GM12801 (cell line): Measurements from ENCODE around the gene PRR30.

Experiments used
- TF ChIP-seq, protein P1 (sequence below): IDR thresholded peaks from one replicate; pipeline ENCODE4 v1.5.1; 2011; ENCODE audit warnings: control low read depth; ENCODE audit not compliant: insufficient read length; ENCODE audit errors: extremely low read depth

Gene PRR30

DNA sequence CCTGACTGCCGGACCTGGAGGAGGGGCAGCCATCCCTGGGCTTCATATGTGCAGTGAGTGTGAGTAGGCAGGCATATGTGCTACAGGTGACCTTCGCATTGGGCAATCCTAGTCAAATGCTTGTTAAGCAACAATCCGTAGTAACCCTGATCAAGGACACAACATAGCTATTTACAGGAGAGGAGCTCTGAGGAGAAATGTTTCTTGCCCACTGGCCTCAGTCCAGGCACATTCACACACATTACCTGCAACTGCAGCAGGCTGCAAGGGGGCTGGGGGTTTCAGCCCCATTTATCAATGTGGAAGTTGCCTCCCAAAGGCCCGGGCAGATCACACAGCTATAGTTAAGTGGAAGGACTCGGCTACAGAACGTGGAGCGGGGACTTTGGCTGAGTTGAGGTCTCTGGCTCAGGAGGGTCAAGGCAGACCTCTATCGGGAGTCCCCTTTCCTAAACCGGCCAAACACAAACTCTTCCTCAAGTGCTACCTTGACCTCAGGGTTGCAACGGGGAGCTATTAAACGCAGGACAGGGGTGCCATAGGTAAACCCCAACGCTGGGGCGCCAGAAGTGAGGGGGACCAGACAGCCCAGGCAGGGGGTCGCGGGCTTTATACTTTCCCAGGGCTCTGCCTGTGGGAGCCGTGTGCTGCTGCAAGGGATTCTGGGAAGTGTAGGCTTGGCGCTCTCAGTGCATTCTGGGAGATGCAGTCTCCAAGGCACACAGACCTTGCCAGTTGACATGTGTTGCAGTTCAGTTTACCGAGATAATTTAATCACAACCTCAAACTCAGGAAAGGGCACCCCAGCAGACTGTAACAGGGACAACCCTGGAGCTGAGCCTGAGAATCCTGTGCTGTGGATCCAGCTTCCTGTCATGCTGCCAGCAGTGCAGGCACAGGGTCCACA lies 43.2 kb downstream of the PRR30 start:
- TF ChIP-seq, protein P1, sequence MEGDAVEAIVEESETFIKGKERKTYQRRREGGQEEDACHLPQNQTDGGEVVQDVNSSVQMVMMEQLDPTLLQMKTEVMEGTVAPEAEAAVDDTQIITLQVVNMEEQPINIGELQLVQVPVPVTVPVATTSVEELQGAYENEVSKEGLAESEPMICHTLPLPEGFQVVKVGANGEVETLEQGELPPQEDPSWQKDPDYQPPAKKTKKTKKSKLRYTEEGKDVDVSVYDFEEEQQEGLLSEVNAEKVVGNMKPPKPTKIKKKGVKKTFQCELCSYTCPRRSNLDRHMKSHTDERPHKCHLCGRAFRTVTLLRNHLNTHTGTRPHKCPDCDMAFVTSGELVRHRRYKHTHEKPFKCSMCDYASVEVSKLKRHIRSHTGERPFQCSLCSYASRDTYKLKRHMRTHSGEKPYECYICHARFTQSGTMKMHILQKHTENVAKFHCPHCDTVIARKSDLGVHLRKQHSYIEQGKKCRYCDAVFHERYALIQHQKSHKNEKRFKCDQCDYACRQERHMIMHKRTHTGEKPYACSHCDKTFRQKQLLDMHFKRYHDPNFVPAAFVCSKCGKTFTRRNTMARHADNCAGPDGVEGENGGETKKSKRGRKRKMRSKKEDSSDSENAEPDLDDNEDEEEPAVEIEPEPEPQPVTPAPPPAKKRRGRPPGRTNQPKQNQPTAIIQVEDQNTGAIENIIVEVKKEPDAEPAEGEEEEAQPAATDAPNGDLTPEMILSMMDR, result no peak

DNA sequence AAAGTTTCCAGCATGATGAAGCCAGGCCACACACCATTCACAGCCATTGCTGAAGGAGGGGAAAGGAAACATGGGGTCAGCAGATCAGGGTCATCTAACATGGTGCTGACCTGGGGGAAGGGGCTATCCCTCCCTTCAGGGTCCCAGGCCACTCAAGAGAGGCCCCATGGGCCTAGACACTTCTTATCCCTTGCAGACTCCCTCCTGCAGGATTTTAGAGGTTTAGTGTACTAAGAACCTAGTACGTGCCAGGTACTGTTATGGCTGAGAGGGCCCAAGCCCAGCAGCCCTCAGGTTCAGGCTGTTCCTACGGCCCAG lies 43.8 kb downstream of the PRR30 start:
- TF ChIP-seq, protein P1, result no peak

DNA sequence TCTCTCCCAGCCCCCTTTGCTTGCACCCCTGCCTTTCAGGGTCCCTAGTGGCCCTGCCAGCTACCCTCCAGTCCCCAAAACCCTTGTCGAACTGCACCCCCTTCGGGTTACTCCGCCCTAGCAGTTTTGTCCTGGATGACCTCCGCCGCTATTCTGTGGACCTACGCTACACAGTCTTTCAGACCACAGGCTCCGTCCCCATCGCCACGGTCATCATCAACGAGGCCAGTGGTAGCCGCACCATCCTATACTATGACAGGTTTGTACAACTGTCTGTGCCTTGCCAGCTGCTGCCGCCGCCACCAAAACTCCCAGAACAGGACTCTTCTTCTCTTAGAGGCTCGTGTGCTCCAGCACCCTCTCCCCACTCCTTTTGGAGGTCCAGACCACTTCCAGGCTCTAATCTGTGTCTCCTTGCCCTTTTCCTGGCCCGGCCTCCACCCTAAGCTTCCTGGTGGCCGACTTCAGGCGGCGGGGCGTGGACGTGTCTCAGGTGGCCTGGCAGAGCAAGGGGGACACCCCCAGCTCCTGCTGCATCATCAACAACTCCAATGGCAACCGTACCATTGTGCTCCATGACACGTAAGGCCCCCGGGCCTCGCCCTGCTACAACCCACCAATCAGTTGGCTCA lies 44.7 kb downstream of the PRR30 start:
- TF ChIP-seq, protein P1, result no peak

DNA sequence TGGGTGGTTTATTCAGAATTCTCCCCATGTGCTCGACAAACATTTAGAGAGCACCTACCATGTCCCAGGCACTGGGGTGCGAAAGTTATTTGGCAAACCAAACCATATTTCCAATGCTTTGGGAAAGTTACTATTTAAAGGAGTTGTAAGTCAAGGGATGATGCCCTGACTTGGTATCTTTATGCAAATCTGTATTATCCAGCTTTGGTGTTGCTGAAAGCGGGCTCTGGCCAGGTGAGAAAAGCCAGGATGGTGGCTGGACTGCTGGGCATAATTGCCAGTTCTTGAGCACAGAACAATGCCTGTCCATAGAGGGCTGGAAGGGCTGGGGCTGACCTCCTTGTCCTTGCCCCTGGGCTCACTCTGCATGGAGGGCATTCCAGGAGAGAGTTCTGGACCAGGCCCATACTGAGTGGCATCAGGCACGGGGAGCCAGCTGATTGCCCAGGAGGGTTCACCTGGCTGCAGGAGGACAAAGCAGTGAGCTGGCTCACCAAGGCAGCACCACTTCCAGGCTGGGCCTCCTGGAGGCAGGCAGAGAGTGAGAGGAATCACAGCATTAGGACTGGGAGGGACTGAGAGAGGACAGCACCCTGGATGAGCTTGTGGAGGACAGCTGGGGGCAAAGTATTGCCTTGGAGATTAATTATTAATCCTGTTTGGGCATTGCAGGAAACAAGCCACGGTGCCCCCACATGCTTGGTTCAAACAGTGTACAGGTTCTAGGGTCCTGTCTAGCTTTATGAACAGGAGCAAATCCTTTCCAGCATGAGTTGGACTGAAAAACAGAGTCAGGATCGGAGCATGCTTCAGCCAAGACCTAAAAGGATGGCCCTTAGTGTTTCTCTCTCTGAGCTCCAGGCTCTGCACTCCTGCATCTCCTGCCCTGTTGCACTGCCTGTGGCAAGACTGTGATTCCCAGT lies 45.5 kb downstream of the PRR30 start:
- TF ChIP-seq, protein P1, result no peak

DNA sequence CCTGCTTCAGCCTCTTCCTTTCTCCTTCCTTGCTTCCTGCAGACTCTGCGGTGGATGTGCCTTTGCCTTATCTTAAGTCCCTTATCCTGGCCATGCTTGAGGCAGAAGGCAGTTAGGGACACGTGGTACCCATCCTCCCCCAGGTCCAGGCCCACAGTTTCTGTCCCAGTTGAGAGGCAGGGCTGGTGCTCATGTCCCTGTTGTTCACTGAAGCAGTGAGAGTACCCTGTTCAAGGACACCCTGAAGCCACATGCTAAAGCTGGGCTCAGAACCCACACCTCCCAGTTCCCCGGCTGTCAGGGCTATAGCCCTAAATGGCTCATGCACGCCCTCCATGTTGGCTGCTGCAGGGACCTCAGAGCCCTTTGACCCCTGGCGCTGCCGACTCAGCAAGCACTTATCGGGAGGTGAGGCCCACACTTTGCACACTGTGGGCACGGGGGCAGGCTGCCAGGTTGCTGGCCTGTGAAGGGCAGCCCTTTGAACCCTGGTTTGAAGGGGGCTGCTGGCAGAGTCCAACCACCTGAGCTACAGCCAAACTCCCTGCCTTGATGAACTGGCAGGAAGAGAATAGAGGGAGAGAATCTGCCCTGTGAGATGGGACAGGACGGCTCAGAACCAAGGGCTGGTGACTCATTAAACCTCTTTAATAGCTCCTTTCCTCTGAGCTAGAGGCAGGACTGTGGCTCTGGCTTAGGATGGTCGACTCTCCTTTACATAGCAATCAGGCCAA lies 46.3 kb downstream of the PRR30 start:
- TF ChIP-seq, protein P1, result no peak

DNA sequence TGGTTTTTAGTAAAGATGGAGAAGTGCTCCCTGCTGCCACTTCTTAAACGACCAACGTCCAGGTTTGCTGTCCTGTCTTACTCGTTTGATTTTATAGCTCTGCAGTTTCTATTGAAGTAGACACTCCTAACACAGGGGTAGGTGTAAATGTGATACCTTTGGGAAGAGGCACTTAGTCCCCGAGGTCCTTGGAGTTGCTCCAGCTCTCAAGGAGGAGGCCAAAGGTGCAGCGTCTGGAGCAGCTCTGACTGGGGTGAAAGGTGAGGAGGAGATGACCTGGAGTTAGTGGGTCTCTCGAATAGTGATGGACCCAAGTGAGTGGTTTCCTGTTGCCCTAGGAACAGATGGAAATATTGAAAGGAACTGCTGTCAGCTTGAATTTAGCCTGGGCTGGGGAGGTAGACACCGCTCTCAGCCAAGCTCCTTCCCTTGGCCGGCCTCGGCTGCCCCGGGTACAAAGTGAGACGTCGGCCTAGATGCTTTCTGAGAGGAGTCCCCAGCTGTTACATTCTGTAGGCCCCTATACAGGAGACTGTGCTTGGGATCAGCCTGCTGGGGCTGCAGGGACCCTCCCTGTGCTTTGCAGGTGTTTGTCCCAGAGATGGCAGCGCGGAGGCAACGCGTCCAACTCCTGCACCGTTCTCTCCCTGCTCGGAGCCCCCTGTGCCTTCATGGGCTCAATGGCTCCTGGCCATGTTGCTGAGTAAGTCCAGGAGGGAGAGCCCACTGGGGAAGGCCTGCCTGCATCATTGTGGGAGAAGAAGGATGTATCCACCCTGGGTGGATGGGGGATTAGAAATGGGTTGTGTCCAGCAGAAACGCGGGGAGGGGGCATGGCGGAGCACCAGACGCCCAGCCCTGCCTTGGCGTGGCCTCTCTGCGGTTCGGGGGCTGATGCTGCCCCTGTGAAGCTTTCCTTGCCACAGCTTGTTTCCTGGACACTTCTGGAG lies 47.2 kb downstream of the PRR30 start:
- TF ChIP-seq, protein P1, result no peak
